HepG2 (cell line): ENCODE data around the gene RNF123. TPM values are rescaled to one million over a fixed set of nuclear protein-coding genes. Genes with fewer than 3 reads are reported as not detected.

Experiments used
- ATF3 ChIP-seq: sonication (generic); formaldehyde crosslinking; IDR thresholded peaks from 2 replicates; pipeline ENCODE4 v1.4.0; 2020; ENCODE audit warnings: missing genetic modification reagents
- CCDC6 ChIP-seq: sonication (generic); formaldehyde crosslinking; IDR thresholded peaks from 2 replicates; pipeline ENCODE4 v1.8.1; 2022; ENCODE audit warnings: mild to moderate bottlenecking, missing genetic modification reagents, moderate library complexity
- ELF3 ChIP-seq: IDR thresholded peaks from 2 replicates; pipeline ENCODE4 v1.6.1; 2016; ENCODE audit warnings: missing genetic modification reagents, missing compliant biosample characterization
- KAT7 ChIP-seq: IDR thresholded peaks from 2 replicates; pipeline ENCODE4 v1.6.1; 2018; ENCODE audit warnings: borderline replicate concordance, missing compliant biosample characterization
- KDM5B ChIP-seq: sonication (generic); formaldehyde crosslinking; IDR thresholded peaks from 2 replicates; pipeline ENCODE4 v1.4.0; 2020; ENCODE audit warnings: missing genetic modification reagents, mild to moderate bottlenecking, borderline replicate concordance
- MED8 ChIP-seq: sonication (generic); formaldehyde crosslinking; IDR thresholded peaks from 2 replicates; pipeline ENCODE4 v1.8.1; 2023; ENCODE audit warnings: mild to moderate bottlenecking, missing genetic modification reagents; ENCODE audit not compliant: insufficient replicate concordance
- NCOR1 ChIP-seq: fragments of 200-600 bp; sonication (generic); IDR thresholded peaks from 2 replicates; pipeline ENCODE4 v1.7.0; 2017; ENCODE audit warnings: antibody characterized with exemption, low read length, borderline replicate concordance
- PHF8 ChIP-seq: sonication (generic); formaldehyde crosslinking; IDR thresholded peaks from 2 replicates; pipeline ENCODE4 v1.5.0; 2020; ENCODE audit warnings: missing genetic modification reagents
- PRDM4 ChIP-seq: sonication (generic); formaldehyde crosslinking; IDR thresholded peaks from 2 replicates; pipeline ENCODE4 v1.9.0; 2021; ENCODE audit warnings: missing genetic modification reagents, borderline replicate concordance
- PTBP1 ChIP-seq: fragments of 200-400 bp; formaldehyde crosslinking; IDR thresholded peaks from 2 replicates; pipeline ENCODE4 v1.6.1; 2018; ENCODE audit warnings: low read length, low read depth; ENCODE audit not compliant: poor library complexity, severe bottlenecking
- RXRB ChIP-seq: IDR thresholded peaks from 2 replicates; pipeline ENCODE4 v1.6.1; 2016; ENCODE audit warnings: borderline replicate concordance, missing genetic modification reagents, missing compliant biosample characterization
- SCMH1 ChIP-seq: sonication (generic); formaldehyde crosslinking; IDR thresholded peaks from 2 replicates; pipeline ENCODE4 v1.9.0; 2021; ENCODE audit warnings: missing genetic modification reagents, mild to moderate bottlenecking, borderline replicate concordance
- SOX13 ChIP-seq, 3 experiments: fragments of 450-650 bp in 1 of 3; sonication (generic) in 1 of 3; formaldehyde crosslinking in 1 of 3; IDR thresholded peaks in 2 of 3; conservative IDR thresholded peaks in 1 of 3; 2 replicates each; pipeline versions ENCODE4 v1.5.0 to v1.6.1; 2016 to 2020; ENCODE audit warnings: antibody characterized with exemption in 1 of 3, mild to moderate bottlenecking in 1 of 3, missing compliant biosample characterization in 1 of 3, missing genetic modification reagents in 1 of 3, moderate library complexity in 1 of 3
- TEAD2 ChIP-seq: sonication (generic); formaldehyde crosslinking; IDR thresholded peaks from 2 replicates; pipeline ENCODE4 v1.9.0; 2021; ENCODE audit warnings: missing genetic modification reagents
- ZNF44 ChIP-seq: sonication (generic); formaldehyde crosslinking; IDR thresholded peaks from 2 replicates; pipeline ENCODE4 v1.5.1; 2020; ENCODE audit warnings: mild to moderate bottlenecking, missing genetic modification reagents
- ZNF674 ChIP-seq: sonication (generic); formaldehyde crosslinking; IDR thresholded peaks from 2 replicates; pipeline ENCODE4 v1.5.0; 2020; ENCODE audit warnings: low read depth, mild to moderate bottlenecking, missing genetic modification reagents
- ZNF720 ChIP-seq: sonication (generic); formaldehyde crosslinking; IDR thresholded peaks from 2 replicates; pipeline ENCODE4 v1.4.0; 2020; ENCODE audit warnings: missing genetic modification reagents
- ZNF761 ChIP-seq: sonication (generic); formaldehyde crosslinking; conservative IDR thresholded peaks from 2 replicates; pipeline ENCODE4 v1.4.0; 2020; ENCODE audit warnings: mild to moderate bottlenecking, missing genetic modification reagents
- ZNF772 ChIP-seq: sonication (generic); formaldehyde crosslinking; IDR thresholded peaks from 2 replicates; pipeline ENCODE4 v1.5.0; 2020; ENCODE audit warnings: mild to moderate bottlenecking, missing genetic modification reagents
- ZSCAN29 ChIP-seq: sonication (generic); formaldehyde crosslinking; conservative IDR thresholded peaks from 2 replicates; pipeline ENCODE4 v1.4.0; 2020; ENCODE audit warnings: mild to moderate bottlenecking, missing genetic modification reagents
- polyA plus RNA-seq, 8 experiments: library from polyadenylated mRNA; depleted of rRNA in 3 of 8; stranded (reverse) in 7 of 8; unstranded in 1 of 8; fragments of >200 nt; fragmentation: Illumina TruSeq in 4 of 8; extraction: Trizol in 4 of 8; gene quantifications; 2 replicates each; pipeline versions ENCODE4 v1.2.1 to v1.2.3, GENCODE V29; 2011 to 2016; ENCODE audit warnings: low read depth in 4 of 8, missing spikeins in 1 of 8, mixed read lengths in 1 of 8; ENCODE audit not compliant: insufficient read depth in 1 of 8
- total RNA-seq, 5 experiments: library from RNA; depleted of rRNA; stranded (reverse); fragments of >200 nt; fragmentation: Illumina TruSeq; extraction: Trizol; gene quantifications; 2 replicates each; pipeline ENCODE4 v1.2.3, GENCODE V29; 2016; ENCODE audit warnings: low read depth in 1 of 5
- TF ChIP-seq, protein P1 (sequence below): sonication (generic); formaldehyde crosslinking; IDR thresholded peaks from 2 replicates; pipeline ENCODE4 v1.5.1; 2020; ENCODE audit warnings: missing genetic modification reagents, mild to moderate bottlenecking, borderline replicate concordance
- TF ChIP-seq, protein P2 (sequence below), 2 experiments: sonication (generic) in 1 of 2; formaldehyde crosslinking in 1 of 2; IDR thresholded peaks; 2 replicates each; pipeline versions ENCODE4 v1.5.1 to v1.6.1; 2011 to 2020; ENCODE audit warnings: borderline replicate concordance in 1 of 2, low read depth in 1 of 2, low read length in 1 of 2, mild to moderate bottlenecking in 1 of 2, missing genetic modification reagents in 1 of 2, moderate library complexity in 1 of 2

Gene RNF123
- total and polyA plus RNA-seq, 2 of the 13 experiments (the other 11 are each of a cell fraction or from before 2014, with no cell fraction given) = 29.9 to 82.2 TPM

GRCh38 chr3:49671291-49672288, 17.8 kb upstream of the RNF123 start (continued):
- TF ChIP-seq SCMH1 (CRISPR knock-in tag) (no peak), ELF3 (CRISPR knock-in tag) (peak; percentile 59; the same call in 1 of the 2 replicates), ZNF44 (CRISPR knock-in tag) (no peak), KAT7 (CRISPR knock-in tag) (no peak; the same call in 1 of the 2 replicates), ZNF720 (CRISPR knock-in tag) (no peak), ZNF772 (CRISPR knock-in tag) (no peak), ZNF674 (CRISPR knock-in tag) (no peak), PHF8 (CRISPR knock-in tag) (peak; percentile 30; the same call in 1 of the 2 replicates), PTBP1 (no peak), KDM5B (CRISPR knock-in tag) (peak; percentile 78; the same call in 1 of the 2 replicates), PRDM4 (CRISPR knock-in tag) (no peak), SOX13 (IDR thresholded peaks at IDR 0.05) (no peak), SOX13 (CRISPR knock-in tag; conservative IDR thresholded peaks at IDR 0.05 in 1 of 2, IDR thresholded peaks at IDR 0.05 in 1 of 2) (peak in 1 of 2 experiments; percentile 80; a peak in 2 of 4 replicates), MED8 (CRISPR knock-in tag) (no peak), CCDC6 (peak; percentile 55; the same call in 1 of the 2 replicates), RXRB (CRISPR knock-in tag) (peak; percentile 95), NCOR1 (no peak), ATF3 (no peak), ZSCAN29 (CRISPR knock-in tag) (no peak), ZNF761 (CRISPR knock-in tag) (no peak), TEAD2 (CRISPR knock-in tag) (no peak)
- TF ChIP-seq, protein P1, sequence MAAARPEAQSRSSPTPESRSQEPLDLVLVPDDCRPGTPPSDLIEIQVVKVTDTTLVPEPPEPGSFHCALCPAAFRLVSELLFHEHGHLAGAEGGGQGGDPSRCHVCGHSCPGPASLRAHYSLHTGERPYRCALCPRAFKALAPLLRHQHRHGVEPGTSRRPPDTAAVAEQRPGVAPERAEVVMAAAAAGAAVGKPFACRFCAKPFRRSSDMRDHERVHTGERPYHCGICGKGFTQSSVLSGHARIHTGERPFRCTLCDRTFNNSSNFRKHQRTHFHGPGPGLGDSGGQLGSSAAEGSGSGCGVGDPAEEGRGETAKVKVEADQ (CRISPR knock-in tag) = no peak
- TF ChIP-seq, protein P2, sequence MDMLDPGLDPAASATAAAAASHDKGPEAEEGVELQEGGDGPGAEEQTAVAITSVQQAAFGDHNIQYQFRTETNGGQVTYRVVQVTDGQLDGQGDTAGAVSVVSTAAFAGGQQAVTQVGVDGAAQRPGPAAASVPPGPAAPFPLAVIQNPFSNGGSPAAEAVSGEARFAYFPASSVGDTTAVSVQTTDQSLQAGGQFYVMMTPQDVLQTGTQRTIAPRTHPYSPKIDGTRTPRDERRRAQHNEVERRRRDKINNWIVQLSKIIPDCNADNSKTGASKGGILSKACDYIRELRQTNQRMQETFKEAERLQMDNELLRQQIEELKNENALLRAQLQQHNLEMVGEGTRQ (IDR thresholded peaks at IDR 0.05; ENCODE audit: low read depth, low read length) = no peak
- TF ChIP-seq, protein P2 (CRISPR knock-in tag; IDR thresholded peaks at IDR 0.05; ENCODE audit: borderline replicate concordance) = peak; percentile 24; the same call in 1 of the 2 replicates
